H1 (cell line): ENCODE measurements around the gene ABHD18. TPM values are rescaled to one million over a fixed set of nuclear protein-coding genes. Genes with fewer than 3 reads are reported as not detected.

ENCODE experiments used
- CTCF ChIA-PET: fragments of 300-600 bp; sonication (Branson Sonifier 250); formaldehyde crosslinking; loops from one replicate; lab custom pipeline; 2021; ENCODE audit not compliant: partially characterized antibody; lab: Charles Lee
- POLR2A ChIA-PET: fragments of 300-600 bp; sonication (Branson Sonifier 250); formaldehyde crosslinking; loops from one replicate; lab custom pipeline; 2021; ENCODE audit warnings: inconsistent platforms; ENCODE audit not compliant: partially characterized antibody; lab: Charles Lee
- DNase-seq, 2 experiments: peaks; one replicate each; pipeline versions ENCODE4 v3.0.0 to v3.0.0-alpha.2; 2010 to 2022; ENCODE audit warnings: low spot score in 2 of 2, low read depth in 1 of 2, mixed read lengths in 1 of 2
- FAIRE-seq: peaks from 2 replicates; lab custom pipeline; 2011; peaks lifted over from hg19 to GRCh38; lab: Jason Lieb, UNC
- H2AFZ ChIP-seq: 2 replicates; pipeline ENCODE4 v1.8.1; 2012; ENCODE audit warnings: low read length, inconsistent platforms
- H2AK5ac ChIP-seq: 2 replicates; pipeline ENCODE4 v1.6.1; 2013; ENCODE audit warnings: low read depth, low read length
- H2BK120ac ChIP-seq: replicated peaks from 2 replicates; pipeline ENCODE3; 2013; ENCODE audit warnings: low read depth, low read length, inconsistent platforms
- H2BK12ac ChIP-seq: 2 replicates; pipeline ENCODE4 v1.6.1; 2013; ENCODE audit warnings: low read depth, low read length
- H2BK15ac ChIP-seq: 2 replicates; pipeline ENCODE4 v1.6.1; 2013; ENCODE audit warnings: low read length
- H2BK20ac ChIP-seq: 2 replicates; pipeline ENCODE4 v1.6.1; 2013; ENCODE audit warnings: low read length
- H2BK5ac ChIP-seq: 2 replicates; pipeline ENCODE4 v1.6.1; 2013; ENCODE audit warnings: low read depth, low read length
- H3K14ac ChIP-seq: 2 replicates; pipeline ENCODE4 v1.6.1; 2013; ENCODE audit warnings: inconsistent platforms; ENCODE audit not compliant: insufficient read length
- H3K18ac ChIP-seq: 2 replicates; pipeline ENCODE4 v1.6.1; 2013; ENCODE audit warnings: low read length; ENCODE audit errors: extremely low read depth
- H3K23ac ChIP-seq: 2 replicates; pipeline ENCODE4 v1.6.1; 2013; ENCODE audit warnings: inconsistent platforms; ENCODE audit not compliant: insufficient read length
- H3K23me2 ChIP-seq: 2 replicates; pipeline ENCODE4 v1.6.1; 2013; ENCODE audit warnings: low read depth, low read length
- H3K27ac ChIP-seq: 2 replicates; pipeline ENCODE4 v1.6.1; 2011; ENCODE audit warnings: low read depth, low read length, inconsistent platforms
- H3K27me3 ChIP-seq, 4 experiments: replicated peaks in 1 of 4; 1 replicate in 1 of 4; 2 replicates in 3 of 4; pipeline versions ENCODE4 v1.6.1 to v1.8.1; 2011 to 2013; ENCODE audit warnings: low read length in 3 of 4, mild to moderate bottlenecking in 3 of 4, inconsistent platforms in 2 of 4, mixed read lengths in 2 of 4, moderate library complexity in 1 of 4; ENCODE audit not compliant: control insufficient read depth in 3 of 4, insufficient read depth in 3 of 4; ENCODE audit errors: extremely low read depth in 1 of 4
- H3K36me3 ChIP-seq, 4 experiments: 2 replicates each; pipeline versions ENCODE4 v1.6.1 to v1.8.1; 2011 to 2013; ENCODE audit warnings: mild to moderate bottlenecking in 4 of 4, low read length in 3 of 4, moderate library complexity in 2 of 4, control low read depth in 1 of 4, inconsistent platforms in 1 of 4; ENCODE audit not compliant: insufficient read depth in 4 of 4, control insufficient read depth in 2 of 4
- H3K4ac ChIP-seq: replicated peaks from 2 replicates; pipeline ENCODE3; 2013; ENCODE audit warnings: low read length, low read depth, mixed read lengths, inconsistent platforms; ENCODE audit not compliant: insufficient read length
- H3K4me1 ChIP-seq, 4 experiments: replicated peaks in 1 of 4; 1 replicate in 1 of 4; 2 replicates in 3 of 4; pipeline versions ENCODE4 v1.6.1 to v1.8.1; 2011 to 2013; ENCODE audit warnings: low read length in 3 of 4, inconsistent platforms in 2 of 4, mixed read lengths in 1 of 4; ENCODE audit not compliant: insufficient read depth in 4 of 4, control insufficient read depth in 3 of 4
- H3K4me2 ChIP-seq, 2 experiments: 2 replicates each; pipeline versions ENCODE4 v1.6.1 to v1.8.1; 2011 to 2013; ENCODE audit warnings: low read depth in 2 of 2, low read length in 2 of 2, control low read depth in 1 of 2, inconsistent platforms in 1 of 2, mild to moderate bottlenecking in 1 of 2; ENCODE audit not compliant: insufficient read depth in 1 of 2
- H3K4me3 ChIP-seq, 4 experiments: fragments of 200-600, 300-600 bp in 1 of 4; sonication (generic), shearing (Covaris generic), sonication (Bioruptor Twin) in 1 of 4; 2 replicates each; pipeline versions ENCODE4 v1.5.1 to v1.8.1; 2011 to 2016; ENCODE audit warnings: low read length in 4 of 4, low read depth in 3 of 4, control low read depth in 2 of 4, inconsistent platforms in 2 of 4, mild to moderate bottlenecking in 2 of 4, mixed read lengths in 1 of 4, moderate library complexity in 1 of 4; ENCODE audit not compliant: insufficient read depth in 2 of 4; ENCODE audit errors: extremely low read depth in 1 of 4
- H3K56ac ChIP-seq: replicated peaks from 2 replicates; pipeline ENCODE3; 2013; ENCODE audit warnings: low read depth, mild to moderate bottlenecking, mixed read lengths, low read length, inconsistent platforms; ENCODE audit not compliant: insufficient read length
- H3K79me1 ChIP-seq: 2 replicates; pipeline ENCODE4 v1.6.1; 2013; ENCODE audit warnings: low read depth, low read length, control low read depth
- H3K79me2 ChIP-seq, 2 experiments: 2 replicates each; pipeline versions ENCODE4 v1.6.1 to v1.8.1; 2012 to 2013; ENCODE audit warnings: low read length in 2 of 2, mild to moderate bottlenecking in 2 of 2, inconsistent platforms in 1 of 2; ENCODE audit not compliant: insufficient read depth in 2 of 2, control insufficient read depth in 1 of 2
- H3K9ac ChIP-seq, 4 experiments: replicated peaks in 1 of 4; 1 replicate in 1 of 4; 2 replicates in 3 of 4; pipeline versions ENCODE4 v1.6.1 to v1.8.1; 2011 to 2013; ENCODE audit warnings: low read depth in 3 of 4, low read length in 3 of 4, control low read depth in 2 of 4, mild to moderate bottlenecking in 2 of 4, moderate library complexity in 2 of 4, inconsistent platforms in 1 of 4; ENCODE audit errors: extremely low read depth in 1 of 4
- H3K9me3 ChIP-seq, 2 experiments: 2 replicates each; pipeline versions ENCODE4 v1.6.1 to v1.8.1; 2012 to 2013; ENCODE audit warnings: mild to moderate bottlenecking in 2 of 2, moderate library complexity in 2 of 2, control low read depth in 1 of 2, inconsistent platforms in 1 of 2, low read depth in 1 of 2, low read length in 1 of 2, mixed read lengths in 1 of 2; ENCODE audit not compliant: insufficient read depth in 2 of 2
- H4K20me1 ChIP-seq, 2 experiments: replicated peaks in 1 of 2; 2 replicates each; pipeline versions ENCODE3 to v1.8.1; 2011 to 2013; ENCODE audit warnings: inconsistent platforms in 2 of 2, low read length in 2 of 2, mild to moderate bottlenecking in 1 of 2; ENCODE audit not compliant: insufficient read depth in 2 of 2, control insufficient read depth in 1 of 2
- H4K5ac ChIP-seq: 2 replicates; pipeline ENCODE4 v1.6.1; 2013; ENCODE audit warnings: low read length, low read depth, mixed read lengths, inconsistent platforms; ENCODE audit not compliant: insufficient read length
- H4K8ac ChIP-seq: 2 replicates; pipeline ENCODE4 v1.8.0; 2013; ENCODE audit warnings: mild to moderate bottlenecking, moderate library complexity, low read length, inconsistent platforms; ENCODE audit not compliant: insufficient read depth; ENCODE audit errors: extremely low read depth
- H4K91ac ChIP-seq: replicated peaks from 2 replicates; pipeline ENCODE3; 2013; ENCODE audit warnings: low read length, mixed read lengths, inconsistent platforms; ENCODE audit not compliant: insufficient read length
- WGBS, 2 experiments: shearing (Covaris generic) in 1 of 2; methylation state at CpG; one replicate each; pipeline versions ENCODE4 v1.1.6 to v1.1.7; 2013 to 2015; ENCODE audit warnings: low lambda C conversion rate in 2 of 2, mixed read lengths in 2 of 2, inconsistent platforms in 1 of 2, low coverage in 1 of 2, missing lambda C conversion rate in 1 of 2; ENCODE audit not compliant: insufficient replicate concordance in 2 of 2, insufficient coverage in 1 of 2, insufficient read length in 1 of 2; ENCODE audit errors: extremely low coverage in 1 of 2, missing lambda C conversion rate in 1 of 2; 5-methylcytosine and 5-hydroxymethylcytosine counted together
- polyA plus RNA-seq, 7 experiments: library from polyadenylated mRNA; depleted of rRNA in 3 of 7; stranded (reverse) in 5 of 7; unstranded in 2 of 7; fragments of >200 nt in 5 of 7; fragments of 200-250 nt in 2 of 7; gene quantifications; 1 replicate in 5 of 7; 2 replicates in 1 of 7; 4 replicates in 1 of 7; pipeline versions ENCODE4 v1.2.1 to v1.2.3, GENCODE V29; 2011 to 2013; ENCODE audit warnings: missing spikeins in 2 of 7, mixed read lengths in 2 of 7
- total RNA-seq: library from RNA; stranded (reverse); fragmentation: NEBNext Ultra II Directional; extraction: Animal tissue kit (Norgen Biotek cat#: 25700); gene quantifications from 2 replicates; pipeline ENCODE4 v1.2.1, GENCODE V29; 2021

ABHD18 gene
- total and polyA plus RNA-seq, 2 of the 8 experiments (the other 6 are each of a cell fraction or from before 2014, with no cell fraction given), result 2.7 to 17.0 TPM

- no peak for FAIRE-seq
- H3K27ac ChIP-seq, result no peak overlapping the region
Measured at GRCh38 chr4:127997534-127998388, 32.6 kb downstream of the ABHD18 start.

More at GRCh38 chr4:127997534-127998388, 32.6 kb downstream of the ABHD18 start:
- H2AK5ac ChIP-seq, result no peak overlapping the region
- H2BK12ac ChIP-seq, result no peak overlapping the region
- no peaks in the 10 kb centered on the region for H3K27me3 ChIP-seq
- no peak overlapping the region for H2BK120ac ChIP-seq
- H3K14ac ChIP-seq, result no peak overlapping the region
- no peaks in the 10 kb centered on the region for H3K9me3 ChIP-seq
- ChIA-PET POLR2A (no interaction called here), CTCF (interaction anchor here (0.6 to 1.7 kb wide), 6 partner anchors 8 to 79 kb away, joined by 3 to 7 read pairs (median 4); no protein-coding TSS in a partner anchor)
- H4K91ac ChIP-seq, result no peak overlapping the region
- H3K4me3 ChIP-seq, result no peak overlapping the region
- H3K9ac ChIP-seq, result no peak overlapping the region
- 91% methylated on average over 5 of the region's 8 CpGs; no CpG with 5 or more reads in 1 of the 2 experiments for WGBS, 2 experiments
- no peaks in the 10 kb centered on the region for H3K79me2 ChIP-seq
- H2BK20ac ChIP-seq, result no peak overlapping the region
- H3K23ac ChIP-seq, result no peak overlapping the region
- H4K8ac ChIP-seq, result no peak overlapping the region
- H2BK15ac ChIP-seq, result no peak overlapping the region
- no peak overlapping the region for H4K5ac ChIP-seq
- H3K4me1 ChIP-seq, result no peaks in the 10 kb centered on the region
- no peaks in the 10 kb centered on the region for H3K79me1 ChIP-seq
- no peaks in the 10 kb centered on the region for H4K20me1 ChIP-seq
- no peak overlapping the region for H2AFZ ChIP-seq
- H3K4me2 ChIP-seq, result no peak overlapping the region
- no peak overlapping the region for H3K4ac ChIP-seq
- H2BK5ac ChIP-seq, result no peak overlapping the region
- no peak overlapping the region for H3K56ac ChIP-seq
- peaks cover 0 to 11% (median 4%) of the 10 kb centered on the region in 4 experiments; a peak in 2 of 8 replicates for H3K36me3 ChIP-seq
- H3K23me2 ChIP-seq, result no peaks in the 10 kb centered on the region
- DNase-seq, result no peak
- H3K18ac ChIP-seq, result no peak overlapping the region
